Spleen (tissue), 11 donors: ENCODE results near the gene SPATA33. TPM values are rescaled to one million over a fixed set of nuclear protein-coding genes. Genes with fewer than 3 reads are reported as not detected.

Source experiments
- DNase-seq: peaks from one replicate; pipeline ENCODE4 v3.0.0-alpha.2; 2020
- H3K27ac ChIP-seq, 8 donors: fragments of 200-600 bp; sonication (generic) in 7 of 8; 1 replicate in 4 of 8; 2 replicates in 4 of 8; pipeline versions ENCODE4 v1.5.0 to v1.8.0; 2016 to 2021; ENCODE audit warnings: inconsistent platforms in 4 of 8, mild to moderate bottlenecking in 4 of 8, moderate library complexity in 1 of 8
- H3K27me3 ChIP-seq, 7 donors: fragments of 200-600 bp; sonication (generic) in 6 of 7; replicated peaks in 1 of 7; 1 replicate in 4 of 7; 2 replicates in 3 of 7; pipeline versions ENCODE4 v1.5.0 to v1.8.0; 2016 to 2021; ENCODE audit warnings: inconsistent platforms in 3 of 7, mild to moderate bottlenecking in 1 of 7
- H3K36me3 ChIP-seq, 6 donors: fragments of 200-600 bp; sonication (generic) in 5 of 6; 1 replicate in 4 of 6; 2 replicates in 2 of 6; pipeline versions ENCODE4 v1.5.0 to v1.8.0; 2016 to 2021; ENCODE audit warnings: inconsistent platforms in 2 of 6
- H3K4me1 ChIP-seq, 6 donors: fragments of 200-600 bp; sonication (generic) in 5 of 6; 1 replicate in 3 of 6; 2 replicates in 3 of 6; pipeline versions ENCODE4 v1.5.0 to v1.8.0; 2016 to 2021; ENCODE audit warnings: inconsistent platforms in 3 of 6
- H3K4me3 ChIP-seq, 8 donors: fragments of 200-600 bp; sonication (generic) in 7 of 8; 1 replicate in 4 of 8; 2 replicates in 4 of 8; pipeline versions ENCODE4 v1.5.0 to v1.8.0; 2016 to 2021; ENCODE audit warnings: inconsistent platforms in 4 of 8, mild to moderate bottlenecking in 4 of 8, moderate library complexity in 2 of 8
- H3K9me3 ChIP-seq, 8 donors: fragments of 200-600 bp; sonication (generic) in 7 of 8; 1 replicate in 4 of 8; 2 replicates in 4 of 8; pipeline versions ENCODE4 v1.5.0 to v1.8.0; 2016 to 2021; ENCODE audit warnings: inconsistent platforms in 4 of 8
- POLR2A ChIP-seq, 3 donors: fragments of 450-650 bp; IDR thresholded peaks; one replicate each; pipeline ENCODE4 v1.5.1; 2017; ENCODE audit warnings: antibody characterized with exemption in 3 of 3, mild to moderate bottlenecking in 1 of 3
- POLR2AphosphoS5 ChIP-seq, 3 donors: sonication (generic); formaldehyde crosslinking; IDR thresholded peaks; one replicate each; pipeline ENCODE4 v1.5.1; 2017; ENCODE audit warnings: antibody characterized with exemption in 3 of 3
- WGBS, 5 donors: extraction: QIAGEN DNeasy Blood & Tissue Kit in 3 of 5; methylation state at CpG; one replicate each; pipeline versions ENCODE4 v1.1.5 to v1.1.7; 2013 to 2018; 5-methylcytosine and 5-hydroxymethylcytosine counted together
- intact Hi-C: fragments of 100-400 bp; cut with DNase I; formaldehyde crosslinking; loops from one replicate; pipeline ENCODE4 v1.15.0; 2023; ENCODE audit warnings: low total_unique reads
- polyA plus RNA-seq, 3 donors: library from polyadenylated mRNA; stranded (reverse); fragments of 200-250 nt; gene quantifications; one replicate each; pipeline ENCODE4 v1.2.1, GENCODE V29; 2013
- total RNA-seq, 7 donors: library from RNA; depleted of rRNA in 3 of 7; stranded (reverse); fragments of >200 nt in 3 of 7; fragmentation: NEBNext Ultra II Directional in 4 of 7; extraction: Animal tissue kit (Norgen Biotek cat#: 25700) in 4 of 7; gene quantifications; one replicate each; pipeline versions ENCODE4 v1.1.0 to v1.2.1, GENCODE V29; 2016 to 2021
- TF ChIP-seq, protein P1 (sequence below), 11 experiments: fragments of 200-600 bp in 7 of 11; fragments of 450-650 bp in 4 of 11; sonication (generic) in 4 of 11; IDR thresholded peaks in 8 of 11; conservative IDR thresholded peaks in 3 of 11; 1 replicate in 7 of 11; 2 replicates in 4 of 11; pipeline versions ENCODE4 v1.4.0 to v1.8.0; 2016 to 2021; ENCODE audit warnings: antibody characterized with exemption in 11 of 11, inconsistent platforms in 4 of 11, mild to moderate bottlenecking in 1 of 11
- donor health status: healthy with polysubstance abuse.
- donor health status: DM: no; HTN: no; CAD: no; lungs with moderate emphysema.
- donor health status: DM: no; HTN: no; CAD: no.
- donor health status: Bipolar disorder and iron deficiency.
- donor health status: healthy.
- donor health status: DM: no; HTN: no; CAD: no.
- donor health status: DM: yes; HTN: yes; CAD: no.

The SPATA33 gene
- total and polyA plus RNA-seq, 10 donors: 2.9 to 7.0 (median 4.8) TPM

GRCh38 chr16:89623511-89624261 lies 34.0 kb upstream of the SPATA33 start:
- Histone ChIP-seq H3K9me3 (no peaks in the 10 kb centered on the region), H3K27ac (peak overlapping the region in 6 of 8 donors; percentile 20 to 70 (median 57)), H3K27me3 (peaks cover 0 to 22% (median 0%) of the 10 kb centered on the region in 7 donors), H3K4me1 (peaks cover 0 to 22% (median 8%) of the 10 kb centered on the region in 6 donors), H3K36me3 (no peaks in the 10 kb centered on the region), H3K4me3 (no peak overlapping the region)
- WGBS, 5 donors: 40 to 56% (median 47%) methylated on average over 28 of the region's 28 CpGs
- TF ChIP-seq POLR2AphosphoS5 (IDR thresholded peaks at IDR 0.05): peak in 1 of 3 donors; percentile 33
- TF ChIP-seq, protein P1, sequence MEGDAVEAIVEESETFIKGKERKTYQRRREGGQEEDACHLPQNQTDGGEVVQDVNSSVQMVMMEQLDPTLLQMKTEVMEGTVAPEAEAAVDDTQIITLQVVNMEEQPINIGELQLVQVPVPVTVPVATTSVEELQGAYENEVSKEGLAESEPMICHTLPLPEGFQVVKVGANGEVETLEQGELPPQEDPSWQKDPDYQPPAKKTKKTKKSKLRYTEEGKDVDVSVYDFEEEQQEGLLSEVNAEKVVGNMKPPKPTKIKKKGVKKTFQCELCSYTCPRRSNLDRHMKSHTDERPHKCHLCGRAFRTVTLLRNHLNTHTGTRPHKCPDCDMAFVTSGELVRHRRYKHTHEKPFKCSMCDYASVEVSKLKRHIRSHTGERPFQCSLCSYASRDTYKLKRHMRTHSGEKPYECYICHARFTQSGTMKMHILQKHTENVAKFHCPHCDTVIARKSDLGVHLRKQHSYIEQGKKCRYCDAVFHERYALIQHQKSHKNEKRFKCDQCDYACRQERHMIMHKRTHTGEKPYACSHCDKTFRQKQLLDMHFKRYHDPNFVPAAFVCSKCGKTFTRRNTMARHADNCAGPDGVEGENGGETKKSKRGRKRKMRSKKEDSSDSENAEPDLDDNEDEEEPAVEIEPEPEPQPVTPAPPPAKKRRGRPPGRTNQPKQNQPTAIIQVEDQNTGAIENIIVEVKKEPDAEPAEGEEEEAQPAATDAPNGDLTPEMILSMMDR (IDR thresholded peaks at IDR 0.05 in 8 of 11, conservative IDR thresholded peaks at IDR 0.05 in 3 of 11): no peak
- no peak for TF ChIP-seq POLR2A (IDR thresholded peaks at IDR 0.05)
- intact Hi-C loops: no loop called here
- no peak for DNase-seq

DNA sequence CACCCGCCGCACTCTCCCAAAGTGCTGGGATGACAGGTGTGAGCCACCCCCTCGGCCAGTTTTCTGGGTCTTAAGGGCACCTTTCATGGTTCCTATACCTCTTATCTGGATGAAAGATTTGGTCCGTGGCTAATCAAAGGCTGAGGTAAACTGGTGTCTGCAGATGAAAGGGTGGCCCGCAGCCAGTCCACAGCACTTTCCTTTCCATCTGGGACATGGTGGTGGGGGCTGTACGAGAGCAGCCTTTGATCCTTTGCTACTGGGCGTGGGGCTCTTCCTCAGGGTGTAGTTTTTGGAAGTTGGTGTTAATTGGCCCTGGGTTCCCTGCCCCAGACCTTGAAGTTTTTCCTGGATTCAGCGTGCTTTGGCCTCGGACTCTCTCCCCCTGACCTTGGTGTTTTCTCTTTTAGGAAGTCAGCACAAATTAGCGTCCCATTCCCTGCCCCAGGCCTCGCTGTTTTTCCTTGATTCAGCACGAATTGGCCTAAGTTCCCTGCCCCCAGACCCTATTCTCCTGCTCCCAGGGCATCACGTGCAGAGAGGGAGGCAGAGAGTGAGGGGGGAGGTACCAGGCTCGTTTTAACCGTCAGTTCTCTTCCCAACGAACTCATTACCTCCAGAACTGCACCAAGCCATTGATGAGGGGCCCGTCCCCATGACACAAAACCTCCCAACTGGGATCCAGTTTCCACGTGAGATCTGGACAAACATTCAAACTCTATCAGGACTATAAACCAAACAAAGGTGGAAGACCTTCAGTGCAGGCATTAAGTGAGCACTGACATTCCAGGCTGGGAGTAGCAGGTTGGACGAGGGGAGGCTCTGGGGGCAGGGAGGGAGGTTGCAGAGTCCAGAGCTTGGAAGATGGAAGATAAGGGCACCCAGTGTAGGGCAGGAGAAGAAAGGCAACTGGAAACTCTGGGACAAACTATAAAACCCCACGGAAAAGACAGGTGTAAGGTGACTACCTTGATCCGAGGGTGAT lies 32.6 kb upstream of the SPATA33 start:
- H3K4me1 ChIP-seq: peaks cover 0 to 22% (median 8%) of the 10 kb centered on the region in 6 donors
- intact Hi-C loops: no loop called here
- peaks cover 0 to 20% (median 0%) of the 10 kb centered on the region in 7 donors for H3K27me3 ChIP-seq
- peak overlapping the region in 5 of 8 donors; percentile 46 to 70 (median 57) for H3K27ac ChIP-seq
- H3K9me3 ChIP-seq: peaks cover 0 to 1% (median 0%) of the 10 kb centered on the region in 8 donors
- no peaks in the 10 kb centered on the region for H3K36me3 ChIP-seq
- WGBS, 5 donors: 53 to 68% (median 64%) methylated on average over 21 of the region's 21 CpGs
- DNase-seq: no peak
- TF ChIP-seq, protein P1 (IDR thresholded peaks at IDR 0.05 in 8 of 11, conservative IDR thresholded peaks at IDR 0.05 in 3 of 11): no peak
- peak in 1 of 3 donors; percentile 29 for TF ChIP-seq POLR2AphosphoS5 (IDR thresholded peaks at IDR 0.05)
- H3K4me3 ChIP-seq: no peak overlapping the region

DNA sequence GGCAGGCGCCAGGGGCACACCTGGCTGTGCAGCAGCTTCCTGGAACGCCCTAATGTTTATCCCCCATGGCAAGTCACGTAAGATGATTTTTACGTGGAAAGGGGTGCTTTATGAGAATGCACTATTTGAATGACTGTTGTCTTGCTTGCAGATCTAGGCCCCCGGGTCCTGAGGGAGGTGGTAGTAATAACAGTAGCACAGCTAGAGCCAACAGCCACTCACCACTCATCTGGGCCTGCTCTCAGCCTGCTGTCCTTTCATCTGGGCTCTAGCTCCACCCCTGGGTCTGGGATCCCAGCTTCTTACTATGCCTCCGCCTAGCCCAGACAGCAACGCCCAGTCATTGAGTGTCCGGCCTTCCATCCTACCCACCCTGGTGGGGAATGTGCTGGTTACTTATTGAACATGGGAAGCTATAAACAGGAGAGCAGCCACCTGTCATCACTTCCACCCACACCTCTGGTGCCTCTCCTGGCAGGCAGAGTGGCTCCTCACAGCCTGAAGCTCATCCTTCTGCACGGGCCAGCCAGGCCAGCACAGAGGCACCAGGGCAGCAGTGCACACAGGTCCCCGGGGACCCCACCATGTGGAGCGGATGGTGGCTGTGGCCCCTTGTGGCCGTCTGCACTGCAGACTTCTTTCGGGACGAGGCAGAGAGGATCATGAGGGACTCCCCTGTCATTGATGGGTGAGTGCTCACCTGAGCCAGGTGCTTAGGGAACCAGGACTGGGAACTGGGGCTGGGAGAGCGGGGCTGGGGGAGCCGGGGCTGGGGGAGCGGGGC lies 27.6 kb upstream of the SPATA33 start:
- 81 to 93% (median 85%) methylated on average over 8 to 17 of the region's 17 CpGs for WGBS, 5 donors
- H3K27ac ChIP-seq: no peak overlapping the region
- intact Hi-C loops: no loop called here
- no peak overlapping the region for H3K4me3 ChIP-seq
- no peaks in the 10 kb centered on the region for H3K36me3 ChIP-seq
- no peak for DNase-seq
- peaks cover 0 to 3% (median 0%) of the 10 kb centered on the region in 8 donors for H3K9me3 ChIP-seq
- TF ChIP-seq, protein P1 (IDR thresholded peaks at IDR 0.05 in 8 of 11, conservative IDR thresholded peaks at IDR 0.05 in 3 of 11): no peak
- TF ChIP-seq POLR2AphosphoS5 (IDR thresholded peaks at IDR 0.05): no peak
- TF ChIP-seq POLR2A (IDR thresholded peaks at IDR 0.05): no peak
- H3K4me1 ChIP-seq: peaks cover 0 to 10% (median under 1%) of the 10 kb centered on the region in 6 donors
- H3K27me3 ChIP-seq: peaks cover 0 to 24% (median 3%) of the 10 kb centered on the region in 7 donors
